ENCODE measurements around the gene SEZ6.

The SEZ6 gene

DNA sequence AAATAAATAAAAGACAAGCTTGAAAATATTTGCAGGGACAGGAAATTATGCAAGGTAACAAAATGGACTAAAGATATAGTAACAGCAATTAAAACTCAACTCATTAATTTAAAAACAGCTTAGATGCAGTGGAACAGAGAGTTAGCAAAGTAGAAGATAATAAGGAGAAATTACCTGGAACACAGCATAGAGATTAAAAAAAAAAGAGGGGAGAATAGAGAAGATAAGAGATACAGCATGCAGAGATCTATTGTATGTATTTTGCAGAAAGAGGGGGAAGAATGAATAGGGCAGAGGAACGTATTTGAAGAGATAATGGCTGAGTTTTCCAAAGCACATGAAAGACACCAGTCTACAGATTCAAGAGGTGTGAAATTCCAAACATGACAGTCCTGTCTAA is 28.7 kb upstream of the SEZ6 start:
- DNase-seq, result no peak

DNA sequence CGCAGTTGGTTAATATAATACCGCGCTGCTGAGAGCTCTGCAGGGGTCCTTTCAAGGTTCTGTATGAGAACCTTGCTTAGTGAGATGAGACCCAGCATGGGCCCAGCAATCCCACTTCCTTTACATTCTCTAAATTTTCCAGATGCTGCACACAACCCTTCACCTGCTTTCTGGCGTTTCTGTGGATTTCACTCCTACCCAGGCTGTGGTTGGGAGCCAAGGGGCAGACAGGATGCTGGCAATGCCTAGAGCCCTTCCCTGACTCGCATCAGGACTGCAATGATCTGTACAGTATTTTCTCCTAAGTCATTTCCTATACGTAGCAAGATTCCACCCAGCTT is 27.0 kb upstream of the SEZ6 start:
- no peak for DNase-seq

DNA sequence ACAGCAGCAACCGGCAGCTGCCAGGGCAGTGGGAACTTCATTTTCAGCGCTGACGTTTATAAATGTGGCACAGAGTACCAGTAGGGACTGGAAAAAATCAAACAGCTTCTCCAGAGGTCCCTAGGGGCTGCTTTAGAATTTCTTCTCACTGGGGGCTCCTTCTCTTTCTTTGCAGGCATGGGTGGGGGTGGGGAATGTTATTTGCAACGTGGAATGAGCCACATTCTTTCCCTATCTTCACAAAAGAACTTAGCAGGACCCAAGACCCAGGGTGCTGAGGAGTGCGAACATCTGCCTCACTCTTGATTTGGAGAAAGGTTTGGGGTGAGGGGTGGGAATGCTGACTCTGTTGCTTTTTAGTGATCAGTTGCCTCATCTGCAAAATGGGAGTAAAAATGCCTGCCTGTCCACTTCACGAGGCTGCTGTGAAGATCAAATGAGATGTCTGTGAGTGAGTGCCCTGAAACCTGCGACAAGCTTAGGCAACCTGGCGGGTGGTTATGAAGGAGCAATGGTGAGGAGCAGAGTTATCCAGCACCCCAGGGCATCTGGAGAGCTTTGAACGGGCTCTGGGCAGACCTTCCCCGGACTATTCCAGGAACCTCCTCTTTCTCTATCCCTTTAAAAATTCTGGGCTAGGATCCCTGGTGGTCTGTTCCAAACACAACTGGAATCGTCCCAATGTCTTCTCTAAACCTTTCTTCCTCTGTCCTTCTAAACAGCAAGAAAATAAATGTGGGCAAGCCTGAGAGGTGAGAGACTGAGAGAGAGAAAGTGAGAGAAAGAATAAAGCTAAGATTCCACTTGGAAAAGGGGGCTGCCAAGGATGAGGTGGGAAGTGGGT is 26.4 kb upstream of the SEZ6 start:
- DNase-seq, result no peak

DNA sequence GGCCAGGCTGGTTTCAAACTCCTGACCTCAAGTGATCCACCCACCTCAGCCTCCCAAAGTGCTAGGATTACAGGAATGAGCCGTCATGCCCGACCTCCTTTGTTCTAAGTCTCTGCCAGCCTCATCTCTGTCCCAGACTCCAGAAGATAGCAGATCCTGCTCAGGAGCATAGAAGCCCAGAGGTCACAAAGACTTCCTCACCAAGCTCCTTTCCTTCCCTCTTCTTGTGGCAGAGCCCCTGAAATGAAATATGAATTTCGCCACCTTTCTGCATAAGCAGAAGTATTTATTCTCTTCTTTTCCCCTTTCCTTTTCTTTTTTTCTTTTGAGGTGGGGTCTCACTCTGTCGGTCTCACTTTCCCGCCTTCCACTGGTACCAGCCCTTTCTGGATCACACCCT is 25.7 kb upstream of the SEZ6 start:
- no peak for DNase-seq

DNA sequence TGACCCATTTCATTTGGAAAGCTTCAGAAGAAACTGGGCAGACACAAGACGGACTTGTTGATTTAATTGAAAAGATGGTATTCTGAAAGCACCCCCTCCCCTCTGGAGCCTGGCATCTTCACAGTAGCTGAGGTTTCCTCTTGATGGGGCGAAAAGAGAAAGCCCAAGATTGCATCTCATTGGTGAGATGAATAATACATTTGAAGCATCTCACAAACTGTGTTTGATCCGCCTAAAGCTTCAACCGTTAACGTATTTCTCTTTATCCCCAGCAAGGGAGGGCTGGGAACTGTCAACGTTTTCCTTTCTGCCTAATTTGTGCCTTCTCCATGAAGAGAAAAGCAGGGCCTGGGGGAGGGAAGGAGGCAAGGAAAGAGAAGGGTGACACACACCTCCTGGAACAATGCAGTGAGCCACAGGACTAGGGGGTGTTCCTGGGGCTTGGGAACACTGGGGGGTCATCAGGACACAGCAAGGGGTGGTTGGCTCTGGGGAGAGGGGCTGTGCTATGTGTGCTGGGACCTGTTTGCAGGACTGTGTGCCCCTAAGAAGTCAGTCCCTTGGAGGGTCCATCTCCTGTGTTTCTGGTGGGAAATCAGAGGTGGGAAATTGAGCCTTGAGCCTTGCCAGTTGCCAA is 18.6 kb upstream of the SEZ6 start:
- no peak for DNase-seq

DNA sequence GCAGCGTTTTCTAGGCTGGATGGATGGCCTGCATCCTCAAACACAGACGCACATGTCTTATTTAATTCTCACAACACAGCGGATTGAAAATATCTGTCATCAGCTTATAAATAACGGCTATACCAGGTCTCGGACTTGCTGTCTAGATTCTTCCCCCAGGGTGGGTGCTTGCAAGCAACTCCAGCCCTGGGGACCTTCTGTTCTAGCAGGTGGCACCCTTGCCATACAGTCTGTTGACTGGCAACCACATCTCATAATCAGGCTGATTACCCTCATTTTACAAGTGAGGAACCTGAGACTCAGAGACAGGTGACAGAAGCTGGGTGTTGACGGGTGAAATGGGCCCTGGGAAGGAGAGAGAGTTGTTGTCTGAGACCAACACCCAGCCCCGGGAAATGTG is 16.2 kb upstream of the SEZ6 start:
- no peak for DNase-seq

DNA sequence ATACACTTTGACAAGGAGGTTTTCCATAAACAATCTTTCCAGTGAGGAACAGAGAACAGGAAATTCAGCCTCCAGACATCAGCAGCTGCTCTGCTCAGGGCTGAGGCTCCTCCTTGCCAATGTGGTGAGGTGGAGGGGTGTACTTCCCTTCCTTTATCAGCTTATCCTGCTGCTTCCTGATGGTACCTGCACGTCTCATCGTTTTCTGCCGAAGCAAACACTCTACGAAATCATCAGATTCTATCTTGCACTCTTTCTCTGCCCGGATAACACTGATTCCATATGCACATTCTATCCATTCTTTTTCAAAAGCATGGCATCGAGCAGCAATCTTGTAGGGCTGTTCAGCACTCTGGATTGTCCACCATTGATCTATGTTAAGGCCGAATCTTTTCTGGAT is 15.4 kb upstream of the SEZ6 start:
- DNase-seq, result no peak

DNA sequence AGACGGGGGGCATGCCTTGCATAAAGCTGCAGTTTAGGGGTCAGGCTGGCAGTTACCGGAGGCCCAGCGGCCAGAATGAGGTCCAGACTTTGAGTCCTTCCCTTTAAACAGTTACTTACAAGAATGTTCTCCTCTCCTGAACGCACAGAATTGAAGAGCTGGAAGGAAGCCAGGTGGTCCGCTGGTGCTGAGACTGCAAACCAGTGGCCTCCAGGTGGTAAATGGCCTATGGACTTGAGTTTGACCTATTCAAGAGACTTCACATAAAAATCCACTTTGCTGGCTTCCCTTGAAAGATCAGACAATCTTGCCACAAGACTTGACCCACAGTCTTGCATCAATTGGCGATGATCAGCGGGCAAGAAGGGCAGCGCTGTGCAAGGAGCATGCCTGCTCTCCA is 14.7 kb upstream of the SEZ6 start:
- DNase-seq, result no peak

DNA sequence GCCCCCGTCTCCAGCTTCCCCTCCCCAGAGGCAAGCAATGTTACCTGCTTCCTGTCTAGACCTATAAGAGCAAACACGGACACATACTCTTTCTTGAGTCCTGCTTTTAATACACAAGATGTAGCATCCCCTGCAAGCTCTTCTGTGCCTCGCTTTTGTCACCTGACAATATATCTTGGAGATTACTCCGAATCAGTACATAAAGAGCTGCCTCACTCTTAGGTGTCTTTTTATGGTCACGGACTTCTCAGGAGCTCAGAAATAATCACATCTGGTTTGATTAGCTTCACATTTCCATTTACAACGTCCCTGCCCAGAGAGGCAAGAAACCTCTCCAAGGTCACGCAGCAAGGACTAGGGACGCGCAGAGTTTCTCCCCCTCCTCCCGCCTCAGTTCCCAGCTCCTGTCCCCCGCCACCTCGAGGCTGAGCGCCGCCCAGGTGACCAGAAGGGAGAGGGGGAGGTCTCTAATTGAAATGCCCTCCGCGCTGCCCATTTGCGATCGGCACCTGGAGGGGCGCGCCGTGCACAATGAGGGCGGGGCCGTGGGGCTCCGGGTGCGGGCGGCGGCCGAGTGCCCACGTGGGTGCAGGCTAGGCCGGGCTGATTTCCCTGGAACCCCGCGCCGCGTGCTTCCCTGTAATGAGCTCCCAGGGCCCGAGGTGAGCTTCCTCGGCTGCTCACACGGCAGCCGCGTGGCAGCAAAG is 13.8 kb upstream of the SEZ6 start:
- DNase-seq, result peak in 1 of 14 donors; percentile 54

DNA sequence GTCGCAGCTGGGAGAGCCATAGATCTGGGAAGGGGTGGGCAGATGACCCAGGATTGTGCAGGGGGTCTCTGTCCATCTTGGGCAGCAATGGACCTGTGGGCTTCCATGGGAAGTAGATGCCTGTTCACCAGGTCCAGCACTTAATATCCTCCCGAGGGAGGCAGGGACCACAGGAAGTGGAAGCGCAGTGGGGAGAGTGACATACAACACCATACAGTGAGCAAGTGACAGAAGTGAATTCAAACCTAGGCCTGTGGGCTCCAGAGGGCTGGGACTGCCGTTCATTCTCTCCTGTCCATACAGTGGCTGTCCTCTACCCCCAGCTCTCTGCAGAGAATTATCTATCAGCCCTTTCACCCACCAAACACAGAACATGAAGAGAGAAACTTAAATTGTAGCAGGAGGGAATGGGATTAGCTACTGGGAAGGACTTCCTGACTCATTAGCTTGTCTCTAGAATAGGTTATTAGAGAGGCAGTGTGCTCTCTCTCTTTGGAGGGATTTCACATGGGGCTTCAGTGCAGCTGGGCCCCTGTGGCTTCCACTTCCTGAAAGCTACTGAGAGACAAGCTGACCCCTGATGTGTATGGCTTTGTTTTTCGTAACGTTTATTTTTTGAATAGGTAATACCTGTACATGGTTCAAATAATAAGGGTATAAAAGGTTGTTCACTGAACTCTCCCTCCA is 13.1 kb upstream of the SEZ6 start:
- DNase-seq, result no peak

DNA sequence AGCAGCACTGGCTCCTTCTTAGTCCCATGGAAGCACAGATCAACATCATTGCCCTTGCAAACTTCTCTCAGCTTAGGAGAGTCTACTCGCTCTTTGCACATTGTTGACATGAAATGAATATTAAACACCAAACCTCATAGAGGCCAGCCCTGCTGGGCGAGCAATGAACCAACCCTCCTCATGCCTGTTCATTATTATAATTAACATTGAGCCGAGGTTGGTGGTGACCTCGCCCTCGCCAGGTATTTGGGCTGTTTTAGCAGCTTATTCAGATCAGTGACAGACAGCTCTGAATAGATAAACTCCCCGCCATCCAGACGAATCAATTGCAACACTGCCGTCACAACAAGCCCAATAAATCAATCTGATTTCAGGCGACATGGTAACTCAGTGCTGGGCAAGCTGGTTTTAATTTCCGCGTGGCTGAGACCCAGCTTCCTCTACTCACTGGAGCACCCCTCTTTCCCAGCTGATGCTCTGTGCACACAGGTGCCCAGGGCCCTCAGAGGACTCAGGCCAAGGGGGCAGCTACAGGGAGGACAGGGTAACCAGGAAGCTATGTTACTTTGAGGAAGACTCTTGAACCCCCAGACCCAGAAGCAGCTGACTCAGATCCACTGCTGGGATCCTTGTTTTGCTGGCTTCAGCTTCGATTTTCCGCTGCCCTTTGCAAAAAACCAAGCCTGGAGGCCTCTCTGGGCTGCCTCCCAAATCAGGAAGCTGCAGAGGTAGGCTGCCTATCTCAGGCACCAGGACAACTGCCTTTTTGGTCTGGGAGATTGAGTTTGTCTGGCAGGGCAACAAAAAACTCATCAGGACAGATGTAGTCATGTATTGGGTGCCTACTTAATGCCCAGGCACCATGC is 10.7 kb upstream of the SEZ6 start:
- no peak for DNase-seq

DNA sequence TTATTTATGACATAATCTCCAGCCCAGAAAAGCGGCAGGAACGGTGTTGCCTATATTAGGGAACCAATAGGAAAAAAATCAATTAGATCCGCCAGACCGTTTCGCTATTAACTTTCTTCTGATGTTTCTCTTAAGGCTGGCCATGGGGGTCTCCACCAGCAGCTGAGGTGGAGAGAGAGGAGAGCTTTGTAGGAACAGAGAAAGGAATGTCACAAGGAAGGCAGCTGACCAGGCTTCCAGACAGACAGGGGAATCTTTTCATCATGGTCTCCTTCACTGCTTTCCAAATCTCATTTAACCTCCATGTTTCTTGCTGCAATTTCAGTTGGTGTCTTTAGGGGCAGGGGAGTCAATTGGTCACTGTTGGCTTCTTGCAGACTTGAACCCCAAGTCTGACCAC is 8.9 kb upstream of the SEZ6 start:
- no peak for DNase-seq

DNA sequence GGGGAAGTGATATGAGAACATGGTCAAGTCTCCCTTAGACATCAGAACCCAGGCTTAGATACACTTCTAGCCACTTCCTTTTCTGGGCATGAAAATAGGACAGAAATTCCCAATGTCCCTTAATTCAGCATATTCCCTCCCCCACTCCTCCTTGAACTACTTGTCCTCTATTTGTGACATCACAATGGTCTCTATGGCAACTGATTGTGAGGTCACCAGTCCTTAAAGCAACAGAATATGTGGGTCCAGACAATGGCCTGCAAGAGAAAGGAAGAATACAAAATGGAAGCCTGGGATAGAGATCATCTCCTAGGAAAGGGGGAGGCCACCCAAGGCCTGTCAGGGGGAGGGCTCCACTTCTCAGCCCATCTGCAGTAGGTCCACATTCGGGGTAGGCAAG is 6.7 kb upstream of the SEZ6 start:
- DNase-seq, result no peak

DNA sequence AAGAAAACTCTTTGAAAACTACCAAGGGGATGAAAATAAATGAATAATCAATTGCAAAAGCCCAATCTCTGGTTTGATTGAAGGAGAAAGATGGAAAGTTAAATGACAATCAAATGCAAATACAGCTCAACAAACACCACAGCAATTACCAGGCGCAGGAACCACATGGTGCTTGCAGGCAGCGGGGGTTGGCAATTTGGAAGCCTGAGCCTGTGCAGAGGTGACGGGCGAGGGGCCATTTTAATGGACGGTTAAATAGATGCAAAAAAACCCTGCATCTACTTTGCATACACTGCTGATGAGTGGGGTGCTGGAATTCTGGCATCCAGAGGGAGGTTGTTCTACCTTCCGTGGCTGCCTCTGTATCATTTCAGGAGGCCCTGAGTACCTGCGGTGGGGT is 4.8 kb upstream of the SEZ6 start:
- no peak for DNase-seq

DNA sequence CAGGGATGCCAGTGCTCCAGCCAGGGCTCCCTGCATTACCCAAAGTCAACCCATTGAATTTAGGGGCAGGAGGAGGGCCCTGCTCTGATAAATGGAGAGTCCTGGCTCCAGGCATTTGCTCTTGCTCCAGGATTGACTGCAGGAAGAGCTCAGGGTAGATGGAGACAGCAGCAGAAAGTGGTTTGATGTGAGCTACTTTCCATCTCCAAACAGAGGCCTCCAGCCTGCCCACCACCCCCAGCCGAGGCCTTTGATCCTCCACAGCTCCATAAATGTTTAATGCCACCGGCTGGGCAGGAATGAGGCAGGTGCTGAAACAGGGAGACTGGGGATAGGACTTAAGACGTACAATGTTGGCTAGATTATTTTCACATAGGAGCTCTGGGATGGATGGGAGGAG is 4.3 kb upstream of the SEZ6 start:
- no peak for DNase-seq

DNA sequence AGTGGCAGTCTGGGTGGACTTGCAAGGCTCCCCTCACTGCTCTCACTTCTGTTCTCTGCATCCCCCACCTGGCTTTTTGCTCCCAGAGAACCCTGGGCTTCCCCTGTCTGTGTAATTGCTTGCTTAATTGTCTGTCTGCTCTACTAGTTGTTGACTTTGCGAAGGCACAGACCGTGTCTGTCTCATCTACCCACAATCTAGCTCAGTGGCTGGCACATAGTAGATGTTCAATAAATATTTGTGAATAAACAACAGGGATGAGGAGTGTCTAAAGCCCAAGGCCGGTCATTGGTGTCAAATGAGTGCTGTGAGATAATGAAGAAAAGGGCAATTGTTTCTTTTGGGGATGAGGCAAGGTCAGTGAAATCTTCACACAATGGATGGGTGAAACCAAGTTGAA is 2.8 kb upstream of the SEZ6 start:
- DNase-seq, result no peak

DNA sequence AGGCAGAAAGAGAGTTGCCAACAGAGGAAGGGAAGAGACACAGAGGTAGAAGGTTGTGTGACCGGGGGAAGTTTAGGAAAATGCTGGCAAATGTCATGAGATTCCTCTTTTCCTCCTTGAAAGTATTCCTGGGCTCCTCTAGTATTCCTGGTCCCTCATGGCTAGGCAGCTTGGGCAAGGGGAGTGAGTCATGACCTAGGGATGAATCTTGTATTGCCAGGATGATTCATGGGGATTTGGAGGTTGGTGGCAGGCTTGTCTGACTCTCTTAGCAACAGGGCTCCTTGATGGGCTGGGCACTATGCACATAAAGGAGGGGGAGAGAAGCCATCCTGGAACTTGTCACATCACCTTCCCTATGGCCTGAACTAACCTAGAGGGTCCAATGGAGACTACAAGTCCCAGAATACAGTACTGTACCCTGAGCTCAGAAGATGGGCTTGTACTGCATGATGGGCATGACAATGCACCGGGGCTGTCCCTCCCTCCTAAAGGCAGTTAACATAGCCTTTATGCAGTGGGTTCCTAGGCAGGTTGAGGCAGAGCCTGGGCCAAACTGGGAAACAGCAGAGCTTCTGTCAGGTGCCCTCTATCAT is 2.1 kb upstream of the SEZ6 start:
- no peak for DNase-seq

DNA sequence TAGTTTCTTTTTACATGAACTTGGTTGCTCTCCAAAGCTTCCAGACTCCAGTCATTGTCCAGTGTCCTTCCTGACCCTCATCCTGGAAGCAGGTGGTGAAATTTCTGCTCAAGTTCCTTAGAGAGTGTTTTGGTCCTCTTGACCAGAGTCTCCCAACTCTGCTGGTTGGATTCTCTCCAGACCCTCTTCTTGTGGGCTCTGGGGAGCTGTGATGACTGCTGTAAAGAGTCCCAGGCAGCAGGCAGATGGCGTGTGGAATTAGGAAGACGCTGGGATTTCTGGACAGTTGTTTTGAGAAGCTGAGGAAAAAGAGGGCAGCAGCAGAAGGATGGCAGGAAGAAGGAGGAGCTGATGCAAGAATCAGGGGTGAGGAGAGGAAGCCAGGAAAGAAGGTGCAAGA is 1.6 kb upstream of the SEZ6 start:
- DNase-seq, result no peak

DNA sequence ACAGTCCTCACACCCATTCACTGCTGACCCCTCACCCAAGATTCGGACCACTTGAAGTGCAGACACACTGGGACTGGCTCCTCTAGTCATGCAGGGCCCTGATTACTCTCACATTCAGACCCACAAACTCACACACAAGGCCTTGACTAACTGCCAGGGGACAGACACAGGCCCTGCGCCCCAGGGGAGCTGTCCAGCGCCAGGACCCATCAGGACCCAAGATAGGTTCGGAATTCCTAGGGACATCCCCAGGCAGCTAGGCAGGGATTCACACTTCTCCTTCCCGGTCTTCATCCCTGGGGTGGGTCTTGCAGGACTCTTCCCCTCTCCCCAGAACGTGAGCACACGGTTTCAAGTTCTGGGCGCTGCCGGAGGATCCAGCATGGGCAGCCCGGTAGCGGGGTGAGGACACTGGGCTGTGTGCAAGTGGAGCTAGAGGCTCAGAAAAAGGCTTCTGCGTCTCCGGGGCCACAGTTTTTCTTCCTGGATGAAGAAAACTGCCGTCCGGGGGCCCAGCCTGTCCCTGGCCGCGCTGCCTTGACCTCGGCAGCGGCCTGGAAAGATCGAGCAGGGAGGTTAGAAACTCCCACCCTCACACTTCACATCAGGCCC is 1.6 kb downstream of the SEZ6 start:
- DNase-seq, result peak in 3 of 14 donors; percentile 3 to 53 (median 15)

DNA sequence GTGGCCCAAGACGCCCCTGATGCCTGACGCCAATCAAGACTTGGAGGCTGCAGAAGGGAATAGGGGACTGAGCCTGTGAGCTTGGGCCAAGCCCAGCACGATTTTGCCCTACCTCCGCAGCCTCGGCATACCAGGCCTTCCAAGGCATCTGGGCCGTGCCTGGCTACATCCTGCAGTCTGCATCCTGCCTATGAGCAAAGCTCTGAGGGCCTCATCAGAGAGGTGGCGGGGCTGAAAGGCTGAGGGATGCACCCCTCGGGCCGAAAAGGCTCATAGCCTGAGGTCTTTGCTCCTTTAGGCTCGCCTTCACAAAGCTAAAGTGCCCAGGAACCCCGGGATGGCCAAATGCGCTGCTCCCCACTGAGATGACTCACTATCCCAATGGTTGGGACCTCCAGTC is 2.5 kb downstream of the SEZ6 start:
- DNase-seq, result peak in 1 of 14 donors; percentile 63

DNA sequence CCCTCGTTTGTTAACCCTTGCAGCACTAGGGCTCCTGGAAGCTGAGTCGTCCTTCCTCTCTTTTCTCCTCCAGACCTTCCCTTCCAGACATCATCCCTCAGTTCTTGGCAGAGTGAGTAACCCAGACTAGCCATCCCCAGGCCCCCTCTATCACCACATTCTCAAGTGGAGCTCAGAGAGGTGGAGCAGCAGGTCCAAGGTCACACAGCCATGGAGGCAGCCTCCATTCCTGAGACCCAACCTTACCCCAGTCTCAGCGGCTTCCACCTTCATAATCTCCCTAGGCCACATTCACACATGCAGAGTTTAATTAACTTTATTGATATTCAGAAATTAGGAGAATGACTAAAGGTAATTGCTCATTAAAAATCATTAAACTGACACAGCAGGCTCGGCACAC is 3.0 kb downstream of the SEZ6 start:
- no peak for DNase-seq

All from C1 segment of cervical spinal cord (tissue), 14 donors.